Nephron progenitor cell (in vitro differentiated cells): ENCODE results near the gene SCARF2.

Experiments
- DNase-seq: peaks from one replicate; pipeline ENCODE4 v3.0.0; 2021
- H3K27ac Mint-ChIP-seq: 2 replicates; pipeline ENCODE4 v1.8.0; 2021; ENCODE audit warnings: mild to moderate bottlenecking, moderate library complexity, mixed read lengths
- H3K27me3 Mint-ChIP-seq: 2 replicates; pipeline ENCODE4 v1.8.0; 2021; ENCODE audit warnings: mild to moderate bottlenecking, low read depth, mixed read lengths; ENCODE audit not compliant: poor library complexity
- H3K36me3 Mint-ChIP-seq: 2 replicates; pipeline ENCODE4 v1.8.0; 2021; ENCODE audit warnings: low read depth, mixed read lengths
- H3K4me1 Mint-ChIP-seq: 2 replicates; pipeline ENCODE4 v1.8.0; 2021; ENCODE audit warnings: mixed read lengths
- H3K4me3 Mint-ChIP-seq: 2 replicates; pipeline ENCODE4 v1.8.0; 2021; ENCODE audit warnings: mild to moderate bottlenecking, moderate library complexity, mixed read lengths
- H3K9me3 Mint-ChIP-seq: 2 replicates; pipeline ENCODE4 v1.8.0; 2021; ENCODE audit warnings: mild to moderate bottlenecking, moderate library complexity, mixed read lengths
- TF ChIP-seq, protein P1 (sequence below): fragments of 200-600 bp; sonication (generic); IDR thresholded peaks from 2 replicates; pipeline ENCODE4 v1.5.0; 2021; ENCODE audit warnings: antibody characterized with exemption

The SCARF2 gene

DNA sequence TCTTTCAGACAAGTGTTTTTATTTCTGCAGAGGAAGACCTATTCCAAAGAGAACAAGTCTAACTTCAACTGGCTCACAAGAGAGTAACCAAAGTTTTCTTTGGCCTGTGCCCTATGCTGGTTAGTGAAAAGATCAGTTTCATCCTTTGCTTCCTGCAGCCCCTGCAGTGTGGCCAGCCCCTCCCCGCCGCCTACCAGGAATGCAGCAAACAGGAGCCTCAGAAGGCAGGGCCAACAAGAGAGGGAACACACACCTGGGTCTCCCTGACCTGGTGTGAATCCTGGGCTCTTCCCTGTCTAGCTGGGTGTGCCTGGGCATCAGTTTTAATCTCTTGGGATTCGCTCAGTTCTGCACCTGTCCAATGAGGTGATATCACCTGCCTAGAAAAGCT is 21.5 kb upstream of the SCARF2 start:
- DNase-seq: no peak
- Mint-ChIP-seq H3K4me3 (no peak overlapping the region), H3K36me3 (peaks cover 26% of the 10 kb centered on the region), H3K9me3 (no peaks in the 10 kb centered on the region), H3K27ac (peak overlapping the region; percentile 23), H3K4me1 (peaks cover 25% of the 10 kb centered on the region), H3K27me3 (peaks cover 8% of the 10 kb centered on the region)
- TF ChIP-seq, protein P1, sequence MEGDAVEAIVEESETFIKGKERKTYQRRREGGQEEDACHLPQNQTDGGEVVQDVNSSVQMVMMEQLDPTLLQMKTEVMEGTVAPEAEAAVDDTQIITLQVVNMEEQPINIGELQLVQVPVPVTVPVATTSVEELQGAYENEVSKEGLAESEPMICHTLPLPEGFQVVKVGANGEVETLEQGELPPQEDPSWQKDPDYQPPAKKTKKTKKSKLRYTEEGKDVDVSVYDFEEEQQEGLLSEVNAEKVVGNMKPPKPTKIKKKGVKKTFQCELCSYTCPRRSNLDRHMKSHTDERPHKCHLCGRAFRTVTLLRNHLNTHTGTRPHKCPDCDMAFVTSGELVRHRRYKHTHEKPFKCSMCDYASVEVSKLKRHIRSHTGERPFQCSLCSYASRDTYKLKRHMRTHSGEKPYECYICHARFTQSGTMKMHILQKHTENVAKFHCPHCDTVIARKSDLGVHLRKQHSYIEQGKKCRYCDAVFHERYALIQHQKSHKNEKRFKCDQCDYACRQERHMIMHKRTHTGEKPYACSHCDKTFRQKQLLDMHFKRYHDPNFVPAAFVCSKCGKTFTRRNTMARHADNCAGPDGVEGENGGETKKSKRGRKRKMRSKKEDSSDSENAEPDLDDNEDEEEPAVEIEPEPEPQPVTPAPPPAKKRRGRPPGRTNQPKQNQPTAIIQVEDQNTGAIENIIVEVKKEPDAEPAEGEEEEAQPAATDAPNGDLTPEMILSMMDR: no peak

DNA sequence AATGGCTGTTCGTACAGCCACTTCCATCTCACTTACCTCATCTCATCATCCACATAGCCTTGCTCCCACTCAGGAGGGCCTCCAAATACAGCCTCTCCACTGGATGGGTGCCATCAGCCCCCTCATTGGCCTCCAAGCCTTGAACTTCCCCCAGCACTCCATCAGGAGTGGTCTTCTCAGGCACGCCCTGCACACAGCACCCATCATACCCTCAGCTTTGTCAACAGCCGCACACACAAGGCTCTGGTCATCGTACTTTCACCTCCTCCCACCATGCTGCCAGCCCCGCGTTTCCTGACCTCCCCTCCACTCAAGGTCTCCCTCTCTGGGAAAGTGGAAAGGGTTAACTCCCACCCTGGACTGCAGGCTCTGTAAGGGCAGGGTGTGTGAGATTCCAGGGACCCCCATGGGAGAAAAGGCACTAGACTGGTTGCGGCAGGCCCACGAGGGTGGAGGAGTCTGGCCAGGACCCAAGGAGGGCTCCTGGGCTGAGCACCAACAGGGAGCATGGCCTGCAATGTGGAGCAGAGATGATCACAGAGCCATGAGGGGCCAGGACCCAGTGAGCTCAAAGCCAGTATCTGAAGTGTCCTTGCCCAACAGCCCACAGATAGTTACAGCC is 21.0 kb upstream of the SCARF2 start:
- H3K9me3 Mint-ChIP-seq: no peaks in the 10 kb centered on the region
- H3K27me3 Mint-ChIP-seq: peaks cover 8% of the 10 kb centered on the region
- H3K27ac Mint-ChIP-seq: peak overlapping the region; percentile 10
- peaks cover 21% of the 10 kb centered on the region for H3K36me3 Mint-ChIP-seq
- no peak for DNase-seq
- H3K4me1 Mint-ChIP-seq: peaks cover 25% of the 10 kb centered on the region
- TF ChIP-seq, protein P1: no peak
- H3K4me3 Mint-ChIP-seq: no peak overlapping the region

DNA sequence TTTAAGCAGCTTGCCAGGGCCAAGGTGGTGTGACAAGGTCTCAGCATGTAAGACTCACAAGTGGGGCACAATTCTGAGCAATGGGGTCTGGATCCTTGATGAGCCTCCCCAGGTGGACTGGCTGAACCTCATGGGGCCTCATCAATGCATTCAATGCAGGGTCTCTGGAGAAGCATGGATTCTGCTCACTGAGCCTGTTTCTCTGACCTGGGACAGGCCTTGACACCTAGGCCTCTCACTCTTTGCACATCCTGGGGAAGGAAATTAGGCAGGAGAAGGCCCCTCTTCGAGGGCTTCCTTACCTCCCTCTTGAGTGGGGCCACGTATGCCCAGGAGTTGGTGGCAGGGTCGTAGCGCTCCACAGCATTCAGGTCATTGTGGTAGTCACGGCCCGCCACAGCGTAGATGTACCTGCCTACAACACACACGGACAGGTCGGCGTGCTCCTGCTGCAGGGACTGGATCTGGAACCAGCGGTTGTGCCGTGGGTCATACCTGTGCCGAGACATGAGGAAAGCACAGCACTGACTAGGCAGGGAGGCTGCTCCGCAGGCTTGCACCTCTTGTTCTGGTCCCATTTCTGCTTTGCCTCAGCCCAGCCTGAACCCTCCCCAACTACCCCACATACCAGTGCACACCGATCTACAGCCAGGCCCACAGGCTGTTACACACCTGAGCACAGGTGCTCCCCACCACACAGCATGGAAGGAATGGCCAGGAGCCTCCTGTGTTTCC is 20.0 kb upstream of the SCARF2 start:
- peaks cover 19% of the 10 kb centered on the region for H3K36me3 Mint-ChIP-seq
- H3K4me3 Mint-ChIP-seq: no peak overlapping the region
- TF ChIP-seq, protein P1: no peak

DNA sequence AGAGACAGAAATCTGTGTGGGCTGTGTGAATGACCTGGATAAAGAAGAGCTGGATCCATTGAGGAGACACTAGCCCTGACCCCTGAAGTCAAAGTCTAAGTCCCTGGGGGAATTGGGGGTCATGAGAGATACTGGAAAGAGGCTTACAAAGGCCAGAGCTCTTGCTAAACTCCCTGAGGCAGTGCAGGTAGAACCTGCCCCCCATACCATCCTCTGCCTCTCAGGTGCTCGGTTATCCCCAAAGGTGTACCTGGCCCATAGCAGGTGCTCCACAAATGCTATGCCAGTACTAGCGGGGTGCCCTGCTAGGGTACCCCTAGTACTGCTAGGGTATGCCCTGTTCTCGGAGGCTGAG is 19.1 kb upstream of the SCARF2 start:
- peaks cover 25% of the 10 kb centered on the region for H3K4me1 Mint-ChIP-seq
- TF ChIP-seq, protein P1: no peak
- peaks cover 13% of the 10 kb centered on the region for H3K27me3 Mint-ChIP-seq
- no peak for DNase-seq
- peak overlapping the region; percentile 82 for H3K27ac Mint-ChIP-seq
- no peaks in the 10 kb centered on the region for H3K9me3 Mint-ChIP-seq
- H3K4me3 Mint-ChIP-seq: no peak overlapping the region
- H3K36me3 Mint-ChIP-seq: peaks cover 25% of the 10 kb centered on the region

More for the DNA sequence above, 20.0 kb upstream of the SCARF2 start:
- peaks cover 8% of the 10 kb centered on the region for H3K27me3 Mint-ChIP-seq
- H3K4me1 Mint-ChIP-seq: peaks cover 25% of the 10 kb centered on the region
- H3K9me3 Mint-ChIP-seq: no peaks in the 10 kb centered on the region
- no peak for DNase-seq
- H3K27ac Mint-ChIP-seq: peak overlapping the region; percentile 61

DNA sequence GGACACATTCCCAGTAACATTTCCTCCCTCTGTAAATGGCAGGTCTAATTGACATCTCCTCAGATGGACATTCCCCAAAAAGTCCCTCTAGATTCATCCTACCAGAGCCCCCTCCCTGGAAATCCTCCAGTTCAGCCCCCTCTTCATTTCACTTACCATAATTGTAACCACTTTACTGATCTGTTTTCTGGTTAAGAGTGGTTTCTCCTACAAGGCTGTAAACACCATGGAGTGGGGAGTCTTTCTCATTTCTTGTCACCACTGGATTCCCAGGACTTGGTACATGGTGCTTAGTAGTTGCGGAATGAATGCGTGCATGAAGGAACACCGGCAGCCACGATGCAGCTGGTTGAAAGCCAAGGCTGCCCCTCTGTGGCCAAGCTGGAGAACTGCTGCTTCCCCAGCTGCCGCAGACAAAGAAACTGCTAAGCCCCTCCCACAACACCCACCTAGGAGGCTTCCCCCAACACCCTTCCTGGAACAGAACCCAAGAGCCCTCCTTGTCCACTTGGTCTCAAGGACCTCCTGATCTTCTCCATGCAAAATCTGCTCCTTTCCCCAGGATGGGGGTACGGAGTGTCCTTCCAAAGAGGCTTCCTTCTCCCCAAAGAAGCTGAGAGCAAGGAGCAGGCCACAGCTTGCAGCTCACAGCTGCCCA is 18.6 kb upstream of the SCARF2 start:
- Mint-ChIP-seq H3K36me3 (peaks cover 30% of the 10 kb centered on the region), H3K27ac (peak overlapping the region; percentile 82), H3K4me3 (no peak overlapping the region), H3K9me3 (no peaks in the 10 kb centered on the region), H3K27me3 (peaks cover 13% of the 10 kb centered on the region), H3K4me1 (peaks cover 25% of the 10 kb centered on the region)
- peak; percentile 81 for DNase-seq
- TF ChIP-seq, protein P1: peak; percentile 88
